Ishikawa (cell line): Measurements from ENCODE around the gene PROX2.

Source experiments
- CREB1 ChIP-seq: IDR thresholded peaks from 2 replicates; pipeline ENCODE4 v1.6.1; 2012; ENCODE audit warnings: low read depth
- EGR1 ChIP-seq: IDR thresholded peaks from 2 replicates; pipeline ENCODE4 v1.6.1; 2012
- FOXM1 ChIP-seq: IDR thresholded peaks from 2 replicates; pipeline ENCODE4 v1.6.1; 2012; ENCODE audit warnings: low read depth, borderline replicate concordance
- MAX ChIP-seq: IDR thresholded peaks from 2 replicates; pipeline ENCODE4 v1.6.1; 2012
- REST ChIP-seq: IDR thresholded peaks from 2 replicates; pipeline ENCODE4 v1.6.1; 2012; ENCODE audit warnings: low read depth, mild to moderate bottlenecking
- YY1 ChIP-seq: IDR thresholded peaks from 2 replicates; pipeline ENCODE4 v1.6.1; 2012; ENCODE audit warnings: low read depth

DNA sequence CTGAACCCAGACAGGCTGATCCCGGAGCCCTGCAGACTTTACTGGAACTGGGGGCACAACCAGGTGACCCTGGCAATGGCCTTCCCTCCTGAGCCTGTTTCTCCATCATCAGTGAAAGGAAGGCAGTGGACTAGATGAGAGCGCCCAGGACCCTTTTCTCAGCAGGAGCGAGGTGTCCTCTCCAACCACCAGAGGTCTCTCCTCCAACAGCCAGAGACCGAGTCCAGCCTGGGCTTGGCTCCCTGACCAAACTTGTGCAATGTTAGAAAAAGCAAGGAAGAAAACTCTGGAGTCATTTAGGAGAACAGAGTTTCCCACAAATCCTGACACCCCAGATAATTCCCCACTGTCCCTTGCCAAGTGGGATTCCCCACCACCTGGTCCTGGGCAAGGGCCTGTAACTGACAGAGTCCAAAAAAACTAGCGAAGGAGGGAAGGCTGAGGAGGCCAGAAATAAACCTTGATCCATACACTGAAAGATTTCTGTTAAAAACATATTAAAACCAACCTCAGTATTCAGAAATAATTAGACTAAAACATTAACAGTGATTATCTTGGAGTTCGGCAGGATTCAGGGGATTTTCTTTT lies 38.1 kb upstream of the PROX2 start:
- TF ChIP-seq YY1 (no peak), REST (no peak), MAX (no peak), CREB1 (no peak), EGR1 (no peak), FOXM1 (no peak)
